Suppressor macrophage treated with lipopolysaccharide for 1 hour (primary cell): ENCODE measurements around the gene AFF4.

Source experiments
- DNase-seq, 3 donors: peaks; one replicate each; pipeline ENCODE4 v3.0.0-alpha.2; 2020 to 2022

AFF4 gene

DNA sequence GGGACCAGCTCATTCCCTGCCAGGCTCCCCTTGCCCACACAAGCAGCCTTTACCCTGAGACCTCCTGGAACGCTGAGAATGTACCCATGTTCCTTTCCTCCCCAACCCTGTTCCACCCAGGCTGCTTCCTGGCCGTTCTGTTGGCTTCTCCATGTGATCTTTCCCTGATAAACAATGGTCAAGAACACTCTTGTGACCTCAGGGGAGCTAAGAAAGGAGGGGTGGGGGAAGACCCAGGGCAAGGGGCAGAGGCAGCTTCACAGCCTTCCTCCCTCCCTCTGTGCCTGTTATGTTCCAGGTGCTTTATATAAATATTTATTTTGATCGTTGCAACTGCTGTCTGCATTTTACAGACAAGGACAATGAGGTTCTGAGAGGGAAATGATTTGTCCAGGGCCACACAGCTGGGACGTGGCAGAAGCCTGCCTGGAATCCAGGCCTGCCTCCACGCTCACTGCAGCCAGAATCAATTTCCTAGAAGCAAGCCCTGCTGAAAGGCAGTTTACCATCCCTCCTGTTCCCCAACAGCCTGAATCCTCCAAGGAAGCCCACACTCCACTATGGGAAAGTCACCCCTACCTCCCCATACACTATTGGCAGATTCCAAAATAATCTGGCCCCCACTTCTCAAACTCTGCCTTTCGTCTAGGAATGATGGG is 136.9 kb downstream of the AFF4 start:
- DNase-seq: no peak

DNA sequence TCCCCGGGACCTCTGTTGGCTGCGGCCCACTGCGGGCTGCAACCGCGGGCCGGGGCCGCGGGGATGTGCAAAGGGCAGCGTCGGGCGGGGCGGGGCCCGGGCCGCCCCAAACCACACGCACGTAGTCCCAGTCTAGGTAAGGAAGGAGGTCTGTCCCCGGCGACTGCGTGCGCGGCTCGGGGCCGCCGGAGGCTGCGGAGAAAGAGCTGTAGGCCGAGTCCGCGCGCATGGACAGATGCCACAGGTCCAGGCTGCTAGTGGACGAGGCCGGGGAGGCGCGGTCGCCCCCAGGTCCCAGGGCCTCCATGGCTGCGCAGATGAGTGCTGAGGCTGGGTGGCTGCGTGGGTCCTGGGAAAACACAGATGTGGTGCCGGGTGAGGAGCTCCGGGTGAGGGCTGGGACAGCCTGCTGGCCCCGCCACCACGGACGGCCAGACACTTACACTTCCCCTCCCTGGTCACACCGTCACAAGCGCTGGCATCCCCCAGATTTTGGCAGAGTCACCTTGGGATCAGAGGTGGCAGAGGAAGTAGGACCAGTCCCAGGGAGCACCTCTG is 137.5 kb downstream of the AFF4 start:
- DNase-seq: no peak
